SK-N-SH (cell line): ENCODE data around the gene GAMT. TPM values are rescaled to one million over a fixed set of nuclear protein-coding genes. Genes with fewer than 3 reads are reported as not detected.

Experiments
- CTCF ChIA-PET: fragments of 300-600, 350-600 bp; formaldehyde crosslinking; extraction: SDS; loops from one replicate; lab custom pipeline; 2021; lab: Yijun Ruan, JAX
- POLR2A ChIA-PET: fragments of 350-600 bp; sonication (Branson Sonifier 250); formaldehyde crosslinking; extraction: SDS; loops from one replicate; lab custom pipeline; 2020; ENCODE audit warnings: antibody characterized with exemption, inconsistent platforms; lab: Yijun Ruan, JAX
- DNase-seq: peaks from one replicate; pipeline ENCODE4 v3.0.0; 2012
- H2AFZ ChIP-seq: fragments of 200-600 bp; sonication (generic); 2 replicates; pipeline ENCODE4 v1.8.1; 2016; ENCODE audit warnings: antibody characterized with exemption, mild to moderate bottlenecking, low read depth
- H3F3A ChIP-seq: fragments of 200-600 bp; sonication (generic); replicated peaks from 2 replicates; pipeline ENCODE3; 2016; ENCODE audit warnings: antibody characterized with exemption, mild to moderate bottlenecking; ENCODE audit not compliant: insufficient read depth
- H3K27ac ChIP-seq, 2 experiments: fragments of 200-500 bp in 1 of 2; fragments of 200-600 bp in 1 of 2; sonication (Bioruptor generic) in 1 of 2; sonication (generic), shearing (Covaris generic) in 1 of 2; 2 replicates each; pipeline versions ENCODE4 v1.5.1 to v1.6.1; 2014 to 2016; ENCODE audit warnings: low read depth in 2 of 2, inconsistent platforms in 1 of 2, low read length in 1 of 2, mild to moderate bottlenecking in 1 of 2, mixed read lengths in 1 of 2
- H3K27me3 ChIP-seq: fragments of 200-600 bp; sonication (generic), shearing (Covaris generic); 2 replicates; pipeline ENCODE4 v1.6.1; 2016; ENCODE audit warnings: mixed run types; ENCODE audit not compliant: insufficient read depth
- H3K36me3 ChIP-seq, 2 experiments: fragments of 200-500 bp in 1 of 2; fragments of 200-600 bp in 1 of 2; sonication (Bioruptor generic) in 1 of 2; sonication (generic) in 1 of 2; replicated peaks in 1 of 2; 2 replicates each; pipeline versions ENCODE3 to v1.5.1; 2014 to 2016; ENCODE audit warnings: low read length in 1 of 2, mild to moderate bottlenecking in 1 of 2; ENCODE audit not compliant: insufficient read depth in 2 of 2, control insufficient read depth in 1 of 2
- H3K4me1 ChIP-seq, 2 experiments: fragments of 200-500 bp in 1 of 2; fragments of 200-600 bp in 1 of 2; sonication (Bioruptor generic) in 1 of 2; sonication (generic), shearing (Covaris generic) in 1 of 2; 2 replicates each; pipeline versions ENCODE4 v1.5.1 to v1.6.1; 2014 to 2016; ENCODE audit warnings: low read depth in 1 of 2, low read length in 1 of 2, mixed run types in 1 of 2; ENCODE audit not compliant: insufficient read depth in 2 of 2, control insufficient read depth in 1 of 2
- H3K4me2 ChIP-seq: fragments of 200-600 bp; sonication (generic), shearing (Covaris generic); 2 replicates; pipeline ENCODE4 v1.6.1; 2017; ENCODE audit warnings: mixed run types
- H3K4me3 ChIP-seq, 2 experiments: fragments of 200-500 bp in 1 of 2; fragments of 200-600 bp in 1 of 2; sonication (Bioruptor generic) in 1 of 2; sonication (generic), shearing (Covaris generic) in 1 of 2; 2 replicates each; pipeline versions ENCODE4 v1.5.1 to v1.8.1; 2014 to 2016; ENCODE audit warnings: low read depth in 2 of 2, inconsistent platforms in 1 of 2, low read length in 1 of 2, mild to moderate bottlenecking in 1 of 2, mixed read lengths in 1 of 2, moderate library complexity in 1 of 2
- H3K79me2 ChIP-seq: fragments of 200-600 bp; sonication (generic); 2 replicates; pipeline ENCODE4 v1.8.1; 2017; ENCODE audit warnings: mild to moderate bottlenecking; ENCODE audit not compliant: insufficient read depth
- H3K9ac ChIP-seq: fragments of 200-600 bp; sonication (generic); 2 replicates; pipeline ENCODE4 v1.6.1; 2017; ENCODE audit warnings: mixed run types
- H3K9me2 ChIP-seq: fragments of 200-600 bp; sonication (generic); 2 replicates; pipeline ENCODE4 v1.6.1; 2017; ENCODE audit warnings: mixed run types
- H3K9me3 ChIP-seq: fragments of 200-600 bp; sonication (generic); 2 replicates; pipeline ENCODE4 v1.6.1; 2017; ENCODE audit warnings: mixed run types, mild to moderate bottlenecking, moderate library complexity
- H4K20me1 ChIP-seq: fragments of 200-600 bp; sonication (generic); 2 replicates; pipeline ENCODE4 v1.6.1; 2017; ENCODE audit warnings: mild to moderate bottlenecking, mixed run types; ENCODE audit not compliant: insufficient read depth
- ELF1 ChIP-seq: IDR thresholded peaks from 2 replicates; pipeline ENCODE4 v1.4.0; 2012
- EZH2phosphoT487 ChIP-seq: fragments of 200-600 bp; sonication (generic); IDR thresholded peaks from 2 replicates; pipeline ENCODE4 v1.6.1; 2017; ENCODE audit warnings: low read depth, mixed run types, mild to moderate bottlenecking, antibody characterized with exemption, moderate library complexity, borderline replicate concordance
- FOSL2 ChIP-seq: IDR thresholded peaks from 2 replicates; pipeline ENCODE4 v1.4.0; 2012; ENCODE audit warnings: low read depth, mild to moderate bottlenecking, moderate library complexity, borderline replicate concordance
- POLR2AphosphoS5 ChIP-seq: IDR thresholded peaks from 2 replicates; pipeline ENCODE4 v1.6.1; 2012; ENCODE audit warnings: low read depth, low read length
- REST ChIP-seq: IDR thresholded peaks from 2 replicates; pipeline ENCODE4 v1.6.1; 2012; ENCODE audit warnings: mild to moderate bottlenecking, low read depth, low read length, moderate library complexity
- WGBS: methylation state at CpG from one replicate; pipeline ENCODE4 v1.1.6; 2017; ENCODE audit warnings: low lambda C conversion rate; 5-methylcytosine and 5-hydroxymethylcytosine counted together
- polyA plus RNA-seq, 3 experiments: library from polyadenylated mRNA; depleted of rRNA; stranded (reverse); fragments of >200 nt; gene quantifications; 2 replicates each; pipeline ENCODE4 v1.2.3, GENCODE V29; 2012

The GAMT gene
- polyA plus RNA-seq, 1 of the 3 experiments (the other 2 are of a cell fraction): 85.3 TPM

DNA sequence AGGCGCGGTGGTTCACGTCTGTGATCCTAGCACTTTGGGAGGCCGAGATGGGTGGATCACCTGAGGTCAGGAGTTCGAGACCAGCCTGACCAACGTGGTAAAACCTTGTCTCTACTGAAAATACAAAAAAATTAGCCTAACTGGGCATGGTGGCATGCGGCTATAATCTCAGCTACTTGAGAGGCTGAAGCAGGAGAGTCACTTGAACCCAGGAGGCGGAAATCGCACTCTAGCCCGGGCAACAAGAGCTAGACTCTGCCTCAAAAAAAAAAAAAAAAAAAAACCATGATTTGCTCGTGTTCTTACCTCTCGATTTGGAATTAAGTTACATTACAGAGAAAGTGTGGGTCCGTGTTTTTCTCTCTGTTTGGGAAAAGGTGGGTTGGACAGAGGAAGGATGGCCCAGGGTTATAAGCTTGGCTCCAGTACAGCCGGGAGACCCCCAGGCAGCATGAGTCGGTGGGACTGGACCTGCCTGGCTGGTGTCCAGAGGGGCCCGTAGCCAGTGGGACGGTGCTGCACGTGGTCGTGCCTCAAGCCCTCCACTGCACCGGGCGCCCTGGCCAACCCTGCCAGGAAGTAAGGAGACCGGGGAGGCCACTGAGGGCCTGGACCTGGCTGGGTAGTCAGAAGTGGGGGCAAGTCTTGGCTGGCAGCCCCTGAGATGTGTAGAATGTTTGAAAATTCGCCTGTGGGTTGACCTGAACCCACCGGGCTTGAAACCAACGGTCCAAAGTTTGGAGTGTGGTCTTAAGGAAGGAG is 40.5 kb upstream of the GAMT start:
- ChIA-PET POLR2A (interaction anchor here (0.6 kb wide), 1 partner anchor 20 kb away, joined by 3 read pairs; no protein-coding TSS in a partner anchor), CTCF (interaction anchor here (1.2 to 1.5 kb wide), 5 partner anchors 14 to 198 kb away, joined by 3 to 5 read pairs (median 4); no protein-coding TSS in a partner anchor)
- DNase-seq: no peak
- H3K9me3 ChIP-seq: no peaks in the 10 kb centered on the region
- H3K27ac ChIP-seq: no peak overlapping the region; a peak in 1 of 4 replicates
- H3K79me2 ChIP-seq: peaks cover 40% of the 10 kb centered on the region
- 94% methylated on average over 17 of the region's 25 CpGs for WGBS
- H3F3A ChIP-seq: peaks cover 65% of the 10 kb centered on the region
- H3K36me3 ChIP-seq: peaks cover 27 to 36% of the 10 kb centered on the region in 2 experiments
- no peak overlapping the region for H2AFZ ChIP-seq
- peaks cover 65% of the 10 kb centered on the region for H4K20me1 ChIP-seq
- no peak overlapping the region for H3K4me2 ChIP-seq
- no peaks in the 10 kb centered on the region for H3K9me2 ChIP-seq
- no peak overlapping the region for H3K4me3 ChIP-seq
- TF ChIP-seq REST: no peak
- TF ChIP-seq EZH2phosphoT487: no peak
- TF ChIP-seq, all 33 proteins: peak for 0
- no peak overlapping the region for H3K9ac ChIP-seq
- H3K27me3 ChIP-seq: no peaks in the 10 kb centered on the region
- H3K4me1 ChIP-seq: peaks cover 7 to 20% of the 10 kb centered on the region in 2 experiments; a peak in 3 of 4 replicates

- WGBS: 98% methylated on average over 9 of the region's 9 CpGs
Measured at GRCh38 chr19:1441022-1441426, 39.7 kb upstream of the GAMT start.

More at GRCh38 chr19:1441022-1441426, 39.7 kb upstream of the GAMT start:
- peak overlapping the region; percentile 97; the same call in 1 of the 2 replicates for H3K4me2 ChIP-seq
- H3K4me3 ChIP-seq: no peak overlapping the region; a peak in 1 of 4 replicates
- peaks cover 43% of the 10 kb centered on the region for H3K79me2 ChIP-seq
- H3K9ac ChIP-seq: no peak overlapping the region
- POLR2A ChIA-PET: no interaction called here
- peaks cover 27 to 36% of the 10 kb centered on the region in 2 experiments for H3K36me3 ChIP-seq
- CTCF ChIA-PET: interaction anchor here (1.2 to 1.3 kb wide), 2 partner anchors 25 to 197 kb away, joined by 3 to 4 read pairs; no protein-coding TSS in a partner anchor
- H3K9me3 ChIP-seq: no peaks in the 10 kb centered on the region
- no peak overlapping the region for H3K27ac ChIP-seq
- peaks cover 7 to 20% of the 10 kb centered on the region in 2 experiments; a peak in 3 of 4 replicates for H3K4me1 ChIP-seq
- H3K9me2 ChIP-seq: no peaks in the 10 kb centered on the region
- TF ChIP-seq FOSL2 (no peak), ELF1 (no peak), POLR2AphosphoS5 (peak; percentile 24; the same call in 1 of the 2 replicates)
- no peak for DNase-seq
- no peak overlapping the region for H2AFZ ChIP-seq
- H4K20me1 ChIP-seq: peaks cover 63% of the 10 kb centered on the region
- H3K27me3 ChIP-seq: no peaks in the 10 kb centered on the region
- peaks cover 65% of the 10 kb centered on the region for H3F3A ChIP-seq
